Middle frontal gyrus (tissue), 1 donor: ENCODE results near the gene CLDN8.

Source experiments
- DNase-seq: peaks from one replicate; pipeline ENCODE4 v3.0.0-alpha.2; 2015; ENCODE audit warnings: low spot score; ENCODE audit errors: extremely low spot score

The CLDN8 gene

DNA sequence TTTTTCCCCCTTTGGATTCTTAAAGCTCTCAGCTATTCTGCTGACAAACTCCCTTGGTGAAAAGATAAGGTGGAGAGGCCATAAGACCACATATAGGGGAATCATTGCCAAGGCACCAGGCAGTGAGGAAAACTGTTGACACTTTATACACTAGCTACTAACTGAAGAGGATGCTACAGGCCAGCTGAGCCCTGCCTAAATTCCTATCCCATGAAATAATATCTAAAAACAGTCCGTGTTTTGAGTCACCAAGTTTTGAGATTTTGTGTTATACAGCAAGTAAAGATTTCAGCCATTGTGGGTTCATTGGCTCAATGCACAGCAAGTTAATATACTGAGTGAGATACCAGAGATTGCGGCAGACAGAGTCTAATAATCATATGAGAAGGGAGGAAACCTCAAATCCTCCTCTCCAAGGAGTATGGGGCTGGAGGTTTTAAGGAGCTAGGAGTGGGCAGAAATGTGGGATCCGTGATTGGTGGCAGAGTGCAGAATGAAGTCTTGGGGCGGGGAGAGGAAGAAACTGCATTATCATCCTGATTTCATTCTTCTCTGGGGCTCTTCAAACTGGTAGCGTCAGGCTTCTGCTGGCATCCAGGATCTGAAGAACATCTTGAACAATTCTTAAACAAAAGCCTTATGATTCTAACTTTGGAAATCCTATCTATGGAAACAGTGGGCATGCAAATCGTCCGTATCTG lies 9.2 kb downstream of the CLDN8 start:
- no peak for DNase-seq

GRCh38 chr21:30200000-30200399 lies 15.9 kb downstream of the CLDN8 start:
- DNase-seq: no peak

- DNase-seq: no peak
Measured at GRCh38 chr21:30194701-30195299, 21.1 kb downstream of the CLDN8 start.

DNA sequence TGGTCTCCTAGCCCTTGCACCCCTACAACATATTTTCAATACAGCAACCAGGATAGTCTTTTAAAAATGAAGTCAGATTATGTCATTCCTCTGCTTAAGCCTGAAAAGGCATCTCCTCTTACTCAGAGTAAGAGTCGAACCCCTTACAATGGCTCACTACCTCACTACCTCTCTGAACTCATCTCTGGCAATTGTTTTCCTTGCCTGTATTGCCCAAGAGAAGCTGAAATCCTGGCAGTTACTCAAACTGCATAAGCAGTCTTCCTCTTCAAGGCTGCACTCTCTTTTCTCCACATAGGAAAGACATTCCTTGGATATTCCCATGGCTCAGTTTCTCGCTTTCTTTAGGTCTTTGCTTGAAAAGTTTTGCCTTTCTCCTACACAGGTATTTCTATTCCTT lies 22.7 kb downstream of the CLDN8 start:
- DNase-seq: no peak

DNA sequence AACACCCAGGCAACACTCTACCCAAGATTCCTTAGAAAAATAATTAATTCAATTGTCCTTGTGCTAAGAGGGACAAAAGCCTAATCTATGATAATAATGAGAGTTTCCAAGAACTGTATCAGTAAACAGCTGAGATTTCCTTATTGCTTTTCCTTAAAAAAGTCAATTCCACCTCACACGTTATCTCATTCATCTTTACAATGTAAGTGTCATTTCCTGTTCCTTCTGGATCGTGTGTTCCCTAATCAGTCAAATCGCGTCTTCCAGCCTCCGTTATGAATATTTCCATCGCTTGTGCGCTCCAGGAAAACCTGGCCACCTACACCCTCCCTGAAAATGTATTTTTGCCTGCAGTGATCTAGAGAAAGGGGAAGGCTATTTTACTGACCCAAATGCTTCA lies 25.3 kb downstream of the CLDN8 start:
- no peak for DNase-seq

GRCh38 chr21:30189773-30190172 lies 26.1 kb downstream of the CLDN8 start:
- no peak for DNase-seq

GRCh38 chr21:30186242-30186641 lies 29.7 kb downstream of the CLDN8 start:
- no peak for DNase-seq

GRCh38 chr21:30168086-30168485 lies 47.8 kb downstream of the CLDN8 start:
- DNase-seq: no peak

- no peak for DNase-seq
Measured at GRCh38 chr21:30166705-30167104, 49.2 kb downstream of the CLDN8 start, which contains the start of gene CLDN17. TSS of gene CLDN17 (minus strand) at chr21:30166805. CDS start at chr21:30166617, 188 bp downstream.

DNA sequence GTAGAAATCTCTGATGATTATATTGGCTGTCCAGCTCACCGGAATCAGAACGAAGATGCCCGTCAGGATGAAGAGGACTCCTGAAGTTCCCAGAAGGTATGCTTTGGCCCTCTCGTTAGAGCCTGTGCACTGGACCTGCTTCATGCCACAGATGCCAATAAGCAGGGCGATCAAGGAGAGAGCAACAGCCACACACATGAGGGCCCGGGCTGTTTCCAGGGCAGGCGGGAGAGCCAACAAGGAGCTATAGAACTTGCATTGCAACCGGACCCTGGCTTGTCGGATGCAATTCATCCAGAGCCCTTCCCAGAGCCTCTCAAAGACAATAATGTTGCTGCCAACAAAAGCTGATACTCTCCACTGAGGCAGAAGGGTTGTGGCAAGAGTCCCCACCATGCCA lies 49.7 kb downstream of the CLDN8 start:
- DNase-seq: no peak

GRCh38 chr21:30164796-30165195 lies 51.1 kb downstream of the CLDN8 start:
- DNase-seq: no peak
